ENCODE results near the gene KLHL30. TPM values are rescaled to one million over a fixed set of nuclear protein-coding genes. Genes with fewer than 3 reads are reported as not detected.

KLHL30 gene
- total and polyA plus RNA-seq, 2 experiments from 2014 or later, result 0.07 TPM; not detected in 1

- TF ChIP-seq CREB1 (CRISPR knock-in tag; IDR thresholded peaks at IDR 0.05; ENCODE audit: low read depth), result no peak
- no peak for TF ChIP-seq REST (IDR thresholded peaks at IDR 0.05; ENCODE audit: unreplicated experiment)
- TF ChIP-seq ZNF114 (CRISPR knock-in tag; IDR thresholded peaks at IDR 0.05), result no peak
- no peak for TF ChIP-seq JUNB (IDR thresholded peaks at IDR 0.05; ENCODE audit: unreplicated experiment)
- no peak for TF ChIP-seq POLR2AphosphoS5 (IDR thresholded peaks at IDR 0.05; ENCODE audit: low read depth)
- no peak for TF ChIP-seq ETS1 (IDR thresholded peaks at IDR 0.05)
- TF ChIP-seq EZH2 (IDR thresholded peaks at IDR 0.05; ENCODE audit: low read depth, unreplicated experiment), result no peak
- TF ChIP-seq NANOG (IDR thresholded peaks at IDR 0.05; ENCODE audit: borderline replicate concordance), result no peak
- TF ChIP-seq EZH2phosphoT487 (IDR thresholded peaks at IDR 0.05; ENCODE audit: unreplicated experiment), result no peak
- no peak for TF ChIP-seq ZNF331 (CRISPR knock-in tag; IDR thresholded peaks at IDR 0.05; ENCODE audit: low read depth)
- TF ChIP-seq STAT1 (IDR thresholded peaks at IDR 0.05; ENCODE audit: unreplicated experiment), result no peak
- H3K27me3 ChIP-seq (ENCODE audit: insufficient read depth), result no peaks in the 10 kb centered on the region
- H3K4me3 ChIP-seq, result no peak overlapping the region
- no peaks in the 10 kb centered on the region for H3K36me3 ChIP-seq (ENCODE audit: insufficient read depth)
- Mint-ChIP-seq H3K36me3 (ENCODE audit: low read depth) (no peaks in the 10 kb centered on the region), H3K9me3 (no peaks in the 10 kb centered on the region), H3K27ac (no peak overlapping the region), H3K27me3 (ENCODE audit: insufficient read depth, low read depth, poor library complexity) (peaks cover 17% of the 10 kb centered on the region), H3K4me1 (peaks cover 29% of the 10 kb centered on the region), H3K4me3 (no peak overlapping the region)
- H3K4me1 ChIP-seq (ENCODE audit: insufficient read depth), result peaks cover 13% of the 10 kb centered on the region
- H3K4me2 ChIP-seq, result no peak overlapping the region
- no peaks in the 10 kb centered on the region for H3F3A ChIP-seq (replicated peaks; ENCODE audit: low read depth)
- no peaks in the 10 kb centered on the region for H3K9me2 ChIP-seq (ENCODE audit: insufficient read depth)
- no peaks in the 10 kb centered on the region for H3K79me2 ChIP-seq (replicated peaks; ENCODE audit: insufficient read depth)
- H2AFZ ChIP-seq, result no peak overlapping the region
- no peak overlapping the region for H3K27ac ChIP-seq (ENCODE audit: low read depth)
- ATAC-seq, result no peak
- H4K20me1 ChIP-seq (replicated peaks; ENCODE audit: insufficient read depth), result no peaks in the 10 kb centered on the region
- DNase-seq (ENCODE audit: low spot score), result no peak
These were observed 33.6 kb upstream of the KLHL30 start for GRCh38 chr2:238104691-238105371.
